Stimulated activated CD8-positive, alpha-beta memory T cell treated with anti-CD3 and anti-CD28 coated beads, Interleukin-4, amount 100 ng/mL, for 48 hours (primary cell): ENCODE data around the gene TLCD4.
"Not testable (repeated sequence)": the region's sequence is repeated elsewhere in the genome, so short reads cannot be mapped to it uniquely, and the experiment has no call there.

Experiments
- DNase-seq: peaks from one replicate; pipeline ENCODE4 v3.0.0-alpha.2; 2020

TLCD4 gene

GRCh38 chr1:95096218-95096841 lies 20.8 kb upstream of the TLCD4 start:
- no peak for DNase-seq

- DNase-seq = no peak
These were observed 19.7 kb upstream of the TLCD4 start for GRCh38 chr1:95097426-95097825.

GRCh38 chr1:95098196-95098595 lies 19.0 kb upstream of the TLCD4 start:
- no peak for DNase-seq

GRCh38 chr1:95108792-95109191 lies 8.4 kb upstream of the TLCD4 start:
- DNase-seq = no peak

- DNase-seq = no peak
These were observed 6.1 kb upstream of the TLCD4 start for GRCh38 chr1:95111014-95111413.

DNA sequence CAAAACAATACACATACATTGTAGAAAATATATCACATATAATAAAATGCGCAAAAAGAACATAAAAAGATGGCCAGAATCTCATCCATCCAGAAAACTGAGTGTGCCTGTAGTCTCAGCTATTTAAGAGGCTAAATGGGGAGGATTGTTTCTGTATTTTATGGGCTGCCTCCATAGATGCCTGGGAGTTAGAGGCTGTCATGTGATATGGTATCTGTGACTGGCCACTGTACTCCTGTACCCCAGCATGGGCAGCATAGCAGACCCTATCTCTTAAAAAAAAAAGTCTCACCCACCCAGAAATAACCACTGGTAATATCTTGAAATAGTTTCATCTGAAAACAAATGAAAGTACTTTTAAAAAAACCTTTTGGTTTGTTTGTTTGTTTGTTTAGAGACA lies 3.5 kb upstream of the TLCD4 start:
- no peak for DNase-seq

DNA sequence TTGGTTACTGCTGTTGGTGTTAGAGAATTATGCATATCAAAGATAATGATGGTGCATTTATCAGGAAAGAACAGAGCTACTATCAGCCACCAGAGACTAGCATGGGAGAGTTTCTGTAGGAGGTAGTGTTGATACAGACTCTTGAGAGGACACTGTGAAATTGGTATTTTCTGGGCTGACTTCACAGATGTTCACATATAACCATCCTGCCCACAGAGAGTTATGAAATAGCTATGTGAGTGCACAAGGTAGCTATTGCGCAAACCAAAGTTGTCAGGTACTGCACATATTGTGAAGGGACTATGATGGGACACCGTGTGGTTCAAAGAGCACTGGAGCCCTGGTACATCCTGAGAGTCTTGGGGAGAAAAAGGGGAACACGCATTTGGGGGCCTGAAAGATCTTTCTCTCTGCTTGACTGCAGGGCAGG lies 1.4 kb upstream of the TLCD4 start:
- DNase-seq = no peak

DNA sequence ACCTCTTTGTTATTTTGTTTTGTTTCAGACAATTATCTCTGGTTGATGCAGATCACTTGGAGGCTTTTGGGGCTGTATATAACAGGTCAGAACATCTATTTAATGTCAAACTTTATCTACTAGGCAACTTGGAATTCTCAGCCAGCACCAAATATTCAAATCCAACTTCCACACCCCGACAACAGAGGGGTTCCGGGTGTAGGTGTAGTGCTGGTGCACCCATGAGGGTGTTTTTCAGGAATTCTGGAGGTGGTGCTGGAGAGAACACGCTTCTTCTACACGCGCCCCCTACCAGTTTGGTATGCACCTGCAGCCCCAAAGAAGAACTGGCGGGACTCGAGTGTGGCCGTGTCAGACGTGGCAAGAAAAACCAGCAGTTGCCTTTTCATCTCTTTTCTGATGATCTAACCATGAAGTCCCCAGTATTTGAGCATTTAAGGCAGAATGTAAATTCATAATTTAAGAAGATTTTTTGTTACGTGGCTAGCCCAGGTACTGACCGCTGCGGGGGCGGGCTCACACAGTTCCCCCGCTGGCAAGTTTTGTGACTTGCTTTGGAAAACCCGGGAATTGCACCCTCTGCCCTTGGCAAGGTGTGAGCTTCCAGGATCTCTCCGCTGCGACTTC lies 462 bp upstream of the TLCD4 start:
- DNase-seq = peak; percentile 60

DNA sequence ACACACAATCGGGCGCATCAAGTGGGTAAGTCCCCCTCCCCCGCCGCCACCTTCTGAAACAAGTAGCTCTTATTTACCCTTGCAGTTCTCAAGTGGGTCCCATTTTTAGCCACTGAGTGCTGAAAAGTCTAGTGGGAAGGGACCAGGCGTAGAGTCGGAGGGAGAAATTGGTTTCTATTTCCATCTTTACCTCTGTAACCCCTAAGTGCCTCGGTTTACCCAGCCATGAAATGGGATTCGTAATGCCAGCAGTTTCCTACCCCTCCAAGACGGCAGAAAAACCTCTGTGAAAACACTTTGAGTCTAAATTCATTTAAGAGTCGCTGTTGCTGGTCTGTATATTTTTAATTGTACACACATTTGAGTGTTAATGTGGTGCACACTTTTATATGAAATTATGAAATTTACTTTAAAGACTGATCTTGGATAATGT lies 928 bp downstream of the TLCD4 start:
- DNase-seq = no peak

- DNase-seq = no peak
These were observed 1.6 kb downstream of the TLCD4 start for GRCh38 chr1:95118710-95119109.

GRCh38 chr1:95119273-95119672 lies 2.1 kb downstream of the TLCD4 start:
- DNase-seq = no peak

DNA sequence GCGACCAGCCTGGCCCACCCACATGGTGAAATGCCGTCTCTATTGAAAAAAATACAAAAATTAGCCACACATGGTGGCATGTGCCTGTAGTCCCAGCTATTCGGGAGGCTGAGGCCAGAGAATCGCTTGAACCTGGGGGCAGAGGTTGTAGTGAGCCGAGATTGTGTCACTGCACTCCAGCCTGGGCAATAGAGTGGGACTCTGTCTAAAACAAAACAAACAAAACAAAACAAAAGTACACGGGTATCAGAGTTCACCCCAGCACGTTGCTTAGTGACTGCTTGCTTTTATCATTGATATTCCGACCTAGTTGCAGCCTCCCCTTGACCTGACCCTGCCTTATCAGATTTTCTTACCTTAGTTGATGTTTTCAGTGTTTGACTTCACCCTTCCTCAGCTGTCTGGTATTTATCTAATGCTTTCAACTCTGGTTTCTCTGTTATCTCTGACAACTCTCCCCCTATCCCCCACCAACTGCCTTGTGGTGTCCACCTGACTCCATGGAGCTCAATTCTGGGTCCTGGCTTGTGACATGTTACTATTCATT lies 5.1 kb downstream of the TLCD4 start:
- no peak for DNase-seq

DNA sequence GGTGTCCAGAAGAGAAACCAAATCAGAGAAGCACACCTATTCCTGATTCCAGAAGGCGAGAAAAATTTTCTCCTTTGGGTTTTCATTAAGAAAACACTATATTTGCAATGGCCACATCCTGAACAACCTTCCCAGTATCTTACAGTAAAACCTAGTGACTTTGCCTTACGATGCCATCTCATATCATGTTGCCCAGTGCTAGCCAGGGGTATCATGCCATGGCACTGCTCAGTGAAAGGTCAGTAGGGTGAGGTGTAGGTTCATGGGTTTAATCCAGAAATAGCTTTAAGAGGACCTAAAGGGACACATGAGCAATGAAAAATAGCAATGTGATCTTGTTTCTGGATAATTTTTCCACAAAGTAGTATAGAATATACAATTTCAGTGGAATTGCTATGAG lies 7.2 kb downstream of the TLCD4 start:
- no peak for DNase-seq

DNA sequence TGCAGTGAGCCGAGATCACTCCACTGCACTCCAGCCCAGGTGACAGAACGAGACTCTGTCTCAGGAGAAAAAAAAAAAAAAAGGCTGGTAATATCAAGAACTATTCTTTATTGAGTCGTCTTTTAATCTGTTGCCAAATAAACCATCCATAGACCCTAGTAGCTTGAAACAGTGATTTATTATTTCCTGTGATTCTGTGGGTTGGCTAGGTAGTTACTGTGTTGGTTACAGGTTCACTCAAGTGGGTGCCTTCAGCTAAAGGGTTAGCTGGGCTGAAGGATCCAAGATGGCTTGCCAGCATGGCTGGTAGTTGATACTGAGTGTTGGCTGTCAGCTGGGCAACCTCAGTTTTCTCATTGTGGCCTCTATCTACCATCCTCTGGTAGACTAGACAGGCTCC lies 9.2 kb downstream of the TLCD4 start:
- no peak for DNase-seq

- DNase-seq = no peak
These were observed 9.7 kb downstream of the TLCD4 start for GRCh38 chr1:95126846-95127245.

- DNase-seq = no peak
These were observed 10.2 kb downstream of the TLCD4 start for GRCh38 chr1:95127380-95127779.

- DNase-seq = no peak
These were observed 15.6 kb downstream of the TLCD4 start for GRCh38 chr1:95132762-95133161.

DNA sequence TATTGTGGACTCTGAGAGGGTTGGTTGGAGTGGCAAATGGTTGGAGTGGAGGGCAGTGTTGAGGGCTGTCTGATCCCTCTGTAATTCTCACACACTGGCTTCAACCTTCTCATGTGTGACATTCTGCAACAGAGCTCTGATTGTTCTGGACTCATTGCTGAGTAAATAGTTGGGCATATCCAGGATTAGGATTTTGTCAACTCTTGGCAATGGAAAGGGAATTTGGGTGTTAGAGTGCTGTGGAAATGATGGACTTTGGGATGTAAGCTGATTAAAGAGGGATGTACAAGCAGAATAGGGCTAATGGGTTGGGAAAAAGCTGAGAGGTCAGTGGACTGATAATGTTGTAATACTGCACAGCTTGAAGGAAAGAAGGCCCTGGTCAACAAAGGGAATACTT lies 16.5 kb downstream of the TLCD4 start:
- DNase-seq = no peak

GRCh38 chr1:95138223-95138622 lies 21.1 kb downstream of the TLCD4 start:
- no peak for DNase-seq

GRCh38 chr1:95139039-95139438 lies 21.9 kb downstream of the TLCD4 start:
- DNase-seq = no peak

GRCh38 chr1:95140791-95141190 lies 23.6 kb downstream of the TLCD4 start:
- no peak for DNase-seq

DNA sequence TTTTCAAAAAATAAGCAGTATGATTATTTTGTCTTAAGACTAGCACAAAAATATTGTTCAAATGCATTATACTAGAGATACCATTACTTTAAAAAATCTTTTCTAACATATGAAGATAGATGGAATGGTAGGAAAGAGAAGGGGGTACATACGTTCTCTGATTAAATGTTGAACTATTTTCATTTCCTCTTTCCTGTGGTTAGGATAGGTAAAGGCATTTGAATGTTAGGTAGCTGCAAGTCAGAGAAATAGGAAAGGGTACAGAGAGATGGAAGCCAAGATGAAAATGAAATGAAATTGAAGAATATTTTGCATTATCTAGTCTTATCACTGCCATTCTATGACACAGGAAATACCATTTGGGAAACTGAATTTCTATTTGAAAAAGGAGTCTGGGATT lies 28.3 kb downstream of the TLCD4 start:
- no peak for DNase-seq

GRCh38 chr1:95146637-95147036 lies 29.5 kb downstream of the TLCD4 start:
- DNase-seq = no peak

GRCh38 chr1:95154096-95154495 lies 36.9 kb downstream of the TLCD4 start:
- no peak for DNase-seq

DNA sequence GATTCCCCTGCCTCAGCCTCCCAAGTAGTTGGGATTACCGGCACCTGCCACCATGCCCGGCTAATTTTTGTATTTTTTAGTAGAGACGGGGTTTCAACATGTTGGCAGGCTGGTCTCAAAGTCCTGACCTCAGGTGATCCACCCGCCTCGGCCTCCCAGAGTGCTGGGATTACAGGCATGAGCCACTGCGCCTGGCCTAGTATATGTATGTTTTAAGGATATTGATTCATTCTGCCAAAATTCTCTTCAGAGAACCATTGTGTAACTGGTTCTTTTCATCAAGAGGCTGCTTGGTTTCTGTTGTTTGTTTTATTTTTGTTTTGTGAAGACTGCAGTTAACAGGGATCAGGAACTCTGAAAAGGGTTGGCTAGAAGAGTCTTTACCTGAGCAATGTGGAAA lies 48.4 kb downstream of the TLCD4 start:
- not testable (repeated sequence) for DNase-seq
